Nephron progenitor cell (in vitro differentiated cells): ENCODE data around the gene LYPD8.
"Not testable (repeated sequence)": the region's sequence is repeated elsewhere in the genome, so short reads cannot be mapped to it uniquely, and the experiment has no call there.

Experiments
- DNase-seq: peaks from one replicate; pipeline ENCODE4 v3.0.0; 2021
- H3K27ac Mint-ChIP-seq: 2 replicates; pipeline ENCODE4 v1.8.0; 2021; ENCODE audit warnings: mild to moderate bottlenecking, moderate library complexity, mixed read lengths
- H3K27me3 Mint-ChIP-seq: 2 replicates; pipeline ENCODE4 v1.8.0; 2021; ENCODE audit warnings: mild to moderate bottlenecking, low read depth, mixed read lengths; ENCODE audit not compliant: poor library complexity
- H3K36me3 Mint-ChIP-seq: 2 replicates; pipeline ENCODE4 v1.8.0; 2021; ENCODE audit warnings: low read depth, mixed read lengths
- H3K4me1 Mint-ChIP-seq: 2 replicates; pipeline ENCODE4 v1.8.0; 2021; ENCODE audit warnings: mixed read lengths
- H3K4me3 Mint-ChIP-seq: 2 replicates; pipeline ENCODE4 v1.8.0; 2021; ENCODE audit warnings: mild to moderate bottlenecking, moderate library complexity, mixed read lengths
- H3K9me3 Mint-ChIP-seq: 2 replicates; pipeline ENCODE4 v1.8.0; 2021; ENCODE audit warnings: mild to moderate bottlenecking, moderate library complexity, mixed read lengths
- TF ChIP-seq, protein P1 (sequence below): fragments of 200-600 bp; sonication (generic); IDR thresholded peaks from 2 replicates; pipeline ENCODE4 v1.5.0; 2021; ENCODE audit warnings: antibody characterized with exemption

The LYPD8 gene, protein sequence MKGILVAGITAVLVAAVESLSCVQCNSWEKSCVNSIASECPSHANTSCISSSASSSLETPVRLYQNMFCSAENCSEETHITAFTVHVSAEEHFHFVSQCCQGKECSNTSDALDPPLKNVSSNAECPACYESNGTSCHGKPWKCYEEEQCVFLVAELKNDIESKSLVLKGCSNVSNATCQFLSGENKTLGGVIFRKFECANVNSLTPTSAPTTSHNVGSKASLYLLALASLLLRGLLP

DNA sequence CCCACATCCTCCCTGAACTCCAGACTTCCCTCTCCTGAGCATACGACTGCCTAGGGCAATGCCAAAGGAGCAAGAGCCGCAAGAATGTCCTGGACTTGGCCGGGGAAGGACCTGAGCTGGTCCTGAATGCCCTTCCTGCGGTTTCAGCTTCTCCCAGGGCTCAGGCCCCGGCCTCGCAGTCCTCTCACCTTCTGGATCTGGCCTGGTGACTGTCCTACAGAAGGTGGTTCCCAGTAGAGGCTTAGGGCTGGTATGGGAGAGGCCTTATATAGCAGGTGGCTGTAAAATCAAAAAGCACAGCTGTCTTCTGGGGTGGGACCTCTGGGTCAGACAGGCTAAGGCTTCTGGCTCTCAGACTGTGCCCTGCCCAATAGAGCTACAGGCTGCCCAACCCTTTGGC is at the start of gene LYPD8:
LYPD8 (minus strand) TSS at position 243 of the 400 bp plus-strand sequence. CDS start 4,678 bp downstream, outside the sequence.
- no peak for DNase-seq
- no peaks in the 10 kb centered on the region for H3K36me3 Mint-ChIP-seq
- TF ChIP-seq, protein P1, sequence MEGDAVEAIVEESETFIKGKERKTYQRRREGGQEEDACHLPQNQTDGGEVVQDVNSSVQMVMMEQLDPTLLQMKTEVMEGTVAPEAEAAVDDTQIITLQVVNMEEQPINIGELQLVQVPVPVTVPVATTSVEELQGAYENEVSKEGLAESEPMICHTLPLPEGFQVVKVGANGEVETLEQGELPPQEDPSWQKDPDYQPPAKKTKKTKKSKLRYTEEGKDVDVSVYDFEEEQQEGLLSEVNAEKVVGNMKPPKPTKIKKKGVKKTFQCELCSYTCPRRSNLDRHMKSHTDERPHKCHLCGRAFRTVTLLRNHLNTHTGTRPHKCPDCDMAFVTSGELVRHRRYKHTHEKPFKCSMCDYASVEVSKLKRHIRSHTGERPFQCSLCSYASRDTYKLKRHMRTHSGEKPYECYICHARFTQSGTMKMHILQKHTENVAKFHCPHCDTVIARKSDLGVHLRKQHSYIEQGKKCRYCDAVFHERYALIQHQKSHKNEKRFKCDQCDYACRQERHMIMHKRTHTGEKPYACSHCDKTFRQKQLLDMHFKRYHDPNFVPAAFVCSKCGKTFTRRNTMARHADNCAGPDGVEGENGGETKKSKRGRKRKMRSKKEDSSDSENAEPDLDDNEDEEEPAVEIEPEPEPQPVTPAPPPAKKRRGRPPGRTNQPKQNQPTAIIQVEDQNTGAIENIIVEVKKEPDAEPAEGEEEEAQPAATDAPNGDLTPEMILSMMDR, result no peak
- no peak within 1 kb of the TSS for H3K27ac Mint-ChIP-seq
- no peak within 1 kb of the TSS for H3K4me3 Mint-ChIP-seq
- peaks cover 48% of the 10 kb centered on the region for H3K9me3 Mint-ChIP-seq
- H3K27me3 Mint-ChIP-seq, result peaks cover 3% of the 10 kb centered on the region
- no peaks in the 10 kb centered on the region for H3K4me1 Mint-ChIP-seq

- H3K9me3 Mint-ChIP-seq, result peaks cover 40% of the 10 kb centered on the region
- no peak overlapping the region for H3K4me3 Mint-ChIP-seq
- TF ChIP-seq, protein P1, result no peak
- no peaks in the 10 kb centered on the region for H3K36me3 Mint-ChIP-seq
- H3K4me1 Mint-ChIP-seq, result peaks cover 4% of the 10 kb centered on the region
- H3K27me3 Mint-ChIP-seq, result peaks cover 14% of the 10 kb centered on the region
- H3K27ac Mint-ChIP-seq, result no peak overlapping the region
- DNase-seq, result no peak
These were observed 49.5 kb upstream of the LYPD8 start for GRCh38 chr1:248804771-248805681.

GRCh38 chr1:248803501-248803900 is 47.9 kb upstream of the LYPD8 start:
- H3K4me3 Mint-ChIP-seq, H3K4me1 Mint-ChIP-seq, DNase-seq, H3K27ac Mint-ChIP-seq, H3K36me3 Mint-ChIP-seq: not testable (repeated sequence)
- Mint-ChIP-seq H3K27me3 (peaks cover 14% of the 10 kb centered on the region), H3K9me3 (peaks cover 40% of the 10 kb centered on the region)

DNA sequence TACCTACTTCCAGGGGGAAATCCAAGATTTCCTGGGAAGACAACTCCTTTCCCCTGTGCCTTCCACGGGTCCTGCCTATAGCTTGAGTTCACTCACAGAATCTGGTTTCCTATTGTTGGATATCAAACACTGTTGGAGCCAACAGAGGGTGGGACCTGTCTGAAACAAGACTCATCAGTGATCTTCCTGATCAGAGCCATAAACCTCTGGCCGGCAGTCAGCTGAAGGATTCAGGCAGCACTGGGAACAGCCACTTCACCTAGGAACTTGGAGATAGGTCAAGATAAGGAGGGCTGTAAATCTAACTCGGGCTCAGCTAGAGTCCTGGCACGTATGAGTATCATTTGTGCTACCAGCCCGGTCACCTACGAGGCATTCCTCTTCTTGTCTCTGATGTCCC is 46.9 kb upstream of the LYPD8 start:
- no peak overlapping the region for H3K27ac Mint-ChIP-seq
- H3K9me3 Mint-ChIP-seq, result peaks cover 45% of the 10 kb centered on the region
- H3K4me3 Mint-ChIP-seq, result no peak overlapping the region
- TF ChIP-seq, protein P1, result no peak
- H3K27me3 Mint-ChIP-seq, result peaks cover 18% of the 10 kb centered on the region
- no peaks in the 10 kb centered on the region for H3K36me3 Mint-ChIP-seq
- H3K4me1 Mint-ChIP-seq, result peaks cover 4% of the 10 kb centered on the region
- no peak for DNase-seq

GRCh38 chr1:248800459-248800858 is 44.9 kb upstream of the LYPD8 start:
- Mint-ChIP-seq H3K27me3 (peaks cover 10% of the 10 kb centered on the region), H3K4me3 (no peak overlapping the region), H3K36me3 (no peaks in the 10 kb centered on the region), H3K9me3 (peaks cover 57% of the 10 kb centered on the region), H3K4me1 (no peaks in the 10 kb centered on the region), H3K27ac (no peak overlapping the region)
- TF ChIP-seq, protein P1, result no peak
- DNase-seq, result no peak

GRCh38 chr1:248798791-248799190 is 43.2 kb upstream of the LYPD8 start:
- Mint-ChIP-seq H3K9me3 (peaks cover 52% of the 10 kb centered on the region), H3K4me1 (no peaks in the 10 kb centered on the region), H3K27ac (no peak overlapping the region), H3K27me3 (peaks cover 11% of the 10 kb centered on the region), H3K36me3 (no peaks in the 10 kb centered on the region), H3K4me3 (no peak overlapping the region)
- DNase-seq, result no peak
- TF ChIP-seq, protein P1, result no peak

DNA sequence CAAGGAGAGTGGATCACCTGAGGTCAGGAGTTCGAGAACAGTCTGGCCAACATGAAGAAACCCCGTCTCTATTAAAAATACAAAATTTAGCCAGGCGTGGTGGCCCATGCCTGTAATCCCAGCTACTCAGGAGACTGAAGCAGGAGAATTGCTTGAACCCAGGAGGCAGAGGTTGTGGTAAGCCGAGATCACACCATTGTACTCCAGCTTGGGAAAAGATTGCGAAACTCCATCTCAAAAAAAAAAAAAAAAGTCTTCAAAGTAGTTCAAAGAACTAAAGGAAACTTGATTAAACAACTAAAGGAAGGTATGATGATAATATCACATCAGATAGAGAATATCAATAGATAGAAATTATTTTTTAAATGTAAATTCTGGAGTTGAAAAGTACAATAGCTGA is 39.1 kb upstream of the LYPD8 start:
- peaks cover 53% of the 10 kb centered on the region for H3K9me3 Mint-ChIP-seq
- not testable (repeated sequence) for DNase-seq, H3K36me3 Mint-ChIP-seq, H3K27ac Mint-ChIP-seq, H3K4me3 Mint-ChIP-seq, H3K27me3 Mint-ChIP-seq, H3K4me1 Mint-ChIP-seq
